NCI-H1092 (cell line): ENCODE results near the gene FDCSP.
"Not testable (repeated sequence)": the region's sequence is repeated elsewhere in the genome, so short reads cannot be mapped to it uniquely, and the experiment has no call there.

Source experiments
- DNase-seq: peaks from one replicate; lab custom pipeline; 2025; lab: John Stamatoyannopoulos, UW

The FDCSP gene

DNA sequence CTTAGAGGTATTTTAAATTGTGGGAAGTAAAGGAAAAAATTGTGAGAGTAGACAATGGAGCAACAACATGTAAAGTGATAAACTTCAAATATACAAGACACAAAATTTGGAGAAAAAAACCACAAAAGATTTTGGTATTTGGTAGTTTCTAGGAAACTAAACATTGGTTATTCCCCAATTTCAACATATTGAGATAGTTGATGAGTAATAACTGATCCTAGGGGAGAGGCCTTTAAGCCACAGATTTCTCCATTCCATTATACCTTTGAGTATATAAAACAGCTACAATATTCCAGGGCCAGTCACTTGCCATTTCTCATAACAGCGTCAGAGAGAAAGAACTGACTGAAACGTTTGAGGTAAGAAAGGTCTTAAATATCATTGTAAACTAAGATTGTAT lies at the start of gene FDCSP:
Gene FDCSP (plus strand): TSS at position 301 of the 400 bp plus-strand sequence. CDS start 5,071 bp downstream, outside the sequence.
- DNase-seq, result no peak

DNA sequence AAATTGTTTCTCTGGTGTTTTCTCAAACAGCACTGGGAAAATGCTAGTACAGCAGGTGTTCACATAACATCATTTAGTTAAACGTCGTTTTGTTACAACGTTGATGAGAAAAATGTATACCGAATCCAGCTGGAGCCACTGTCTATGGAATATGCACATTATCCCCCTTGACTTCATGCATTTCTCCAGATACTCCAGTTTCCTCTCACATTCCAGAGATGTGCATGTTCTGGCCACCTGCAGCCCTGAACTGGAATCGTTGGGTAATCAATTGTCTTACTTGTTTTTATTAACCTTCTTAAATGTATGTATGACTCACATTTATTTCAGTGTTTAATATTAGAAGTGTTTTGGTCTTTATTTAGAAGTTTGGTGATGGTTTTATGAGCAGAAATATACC lies 48.8 kb upstream of the FDCSP start:
- DNase-seq, result no peak

DNA sequence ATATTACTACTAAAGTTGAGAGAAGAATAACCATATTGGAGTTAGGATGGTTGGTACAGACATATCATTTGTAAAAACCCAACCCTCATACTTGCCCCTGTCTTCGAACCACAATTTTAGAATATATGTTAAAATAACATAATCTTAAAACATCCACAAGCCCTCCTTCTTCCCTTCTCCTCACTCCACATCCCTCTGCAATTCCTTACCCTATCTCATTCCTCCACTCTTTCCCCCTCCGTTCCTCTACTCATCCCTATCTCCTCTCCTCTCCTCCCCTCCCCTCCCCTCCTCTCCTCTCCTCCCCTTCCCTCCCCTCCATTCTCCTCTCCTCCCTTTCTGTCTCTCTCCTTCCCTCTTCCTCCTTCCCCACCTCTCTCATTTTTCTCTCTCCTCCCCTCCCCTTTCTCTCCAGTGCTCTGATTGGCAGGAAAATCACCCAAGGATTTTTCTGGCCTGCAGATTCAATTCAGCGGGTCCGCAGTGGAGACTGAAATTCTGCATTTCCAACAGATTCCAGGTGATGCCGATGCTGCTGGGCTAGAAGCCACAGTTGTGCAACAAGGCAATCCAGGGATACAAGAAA lies 47.8 kb upstream of the FDCSP start:
- DNase-seq, result no peak

DNA sequence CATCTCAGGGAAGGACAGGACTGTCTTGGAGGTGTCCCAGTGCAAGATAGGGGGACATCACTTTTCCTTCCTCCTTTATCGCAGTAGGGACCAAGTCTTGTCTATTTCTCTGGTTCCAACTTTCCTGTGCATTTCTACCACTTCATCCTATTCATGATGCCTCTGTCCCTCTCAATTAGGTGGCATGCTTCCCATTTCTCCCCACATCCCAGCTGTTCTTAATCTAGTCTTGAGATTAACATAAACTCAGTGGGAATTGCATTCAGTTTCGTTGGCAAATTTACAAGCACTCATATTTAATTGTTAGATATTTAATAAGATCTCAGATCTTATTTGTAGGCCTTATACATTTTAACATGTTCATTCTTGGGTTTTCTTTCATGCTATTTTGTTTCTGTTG lies 46.1 kb upstream of the FDCSP start:
- DNase-seq, result no peak

DNA sequence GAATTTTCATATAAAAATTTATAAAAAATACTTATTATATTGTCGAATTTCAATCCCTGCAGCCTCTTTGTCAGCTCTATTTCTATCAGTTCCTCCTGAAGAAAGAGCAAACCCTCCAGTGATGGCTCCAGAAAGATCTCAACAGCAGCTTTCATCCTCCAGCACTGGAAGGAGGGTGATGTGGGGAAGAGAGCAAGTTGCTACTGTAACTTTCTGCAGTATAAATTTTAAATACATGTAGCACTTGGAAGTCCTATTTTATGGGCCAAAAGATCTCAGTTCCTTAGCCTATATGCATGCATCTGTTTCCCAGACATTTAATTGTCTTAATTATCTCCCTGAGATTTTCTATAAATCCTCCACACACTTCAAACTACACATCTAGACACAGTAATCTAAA lies 44.1 kb upstream of the FDCSP start:
- no peak for DNase-seq

DNA sequence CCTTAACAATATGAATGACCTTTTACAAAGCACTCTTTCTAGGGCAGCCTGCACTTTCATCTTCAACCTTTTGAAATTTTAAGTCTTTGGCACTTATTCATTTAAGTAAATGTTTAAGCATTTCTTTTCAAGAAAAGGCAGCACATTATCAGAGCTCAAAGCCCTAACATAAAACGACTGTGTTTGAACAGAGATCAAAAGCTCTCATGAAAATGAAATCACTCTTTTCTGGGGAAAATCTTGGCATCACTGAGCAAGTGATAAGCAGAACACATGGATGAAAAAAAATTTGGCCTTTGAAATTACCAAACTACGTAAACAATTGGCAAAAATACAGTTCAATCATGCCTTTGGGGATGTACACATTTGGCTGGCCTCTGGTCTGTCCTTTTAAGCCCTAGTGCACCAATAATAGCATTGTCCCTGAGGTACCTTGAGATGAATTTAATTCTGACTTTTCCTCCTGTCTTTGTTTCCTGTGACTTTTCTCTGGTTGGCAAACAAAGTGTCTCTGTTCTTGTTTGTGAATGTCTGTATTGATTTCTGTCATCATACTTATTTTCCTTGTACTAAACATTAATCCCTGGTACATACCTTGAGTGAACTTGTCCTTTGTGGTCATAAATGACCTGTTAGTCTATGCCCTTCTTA lies 43.3 kb upstream of the FDCSP start:
- DNase-seq, result no peak

DNA sequence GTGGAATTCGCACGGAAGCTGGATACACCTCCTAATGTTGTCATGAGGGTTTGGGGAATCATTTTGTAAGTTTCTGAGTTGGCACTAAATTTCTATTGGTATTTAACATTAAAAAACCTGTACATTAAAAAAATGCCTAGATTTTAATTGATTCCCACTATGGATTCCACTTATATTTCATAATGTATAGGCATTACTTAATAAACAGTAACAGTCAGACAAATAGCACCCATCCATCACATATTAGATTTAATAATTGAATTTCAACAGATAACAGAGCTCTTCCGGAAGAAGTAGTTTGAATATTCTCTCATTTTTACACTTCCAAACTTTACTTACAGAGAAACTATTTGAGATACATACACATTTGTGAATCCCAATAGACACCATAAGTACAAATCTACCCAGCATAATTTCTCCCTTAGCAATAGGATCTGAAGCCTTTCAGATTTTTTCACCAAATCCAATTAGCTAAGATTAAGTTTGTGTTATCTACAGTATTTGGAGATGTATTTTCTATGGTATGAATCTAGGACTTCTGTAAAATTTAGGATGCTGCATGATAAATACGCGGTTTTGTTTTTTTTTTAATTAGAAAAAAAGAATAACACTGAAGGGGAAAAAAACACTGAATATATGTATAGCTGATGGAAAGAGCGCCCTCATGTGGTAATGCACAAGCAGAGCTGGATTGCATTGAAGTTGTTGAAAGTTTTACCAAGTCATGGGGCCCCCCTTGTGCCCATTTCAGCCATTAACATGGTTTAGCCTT lies 42.6 kb upstream of the FDCSP start:
- DNase-seq, result peak; percentile 2

DNA sequence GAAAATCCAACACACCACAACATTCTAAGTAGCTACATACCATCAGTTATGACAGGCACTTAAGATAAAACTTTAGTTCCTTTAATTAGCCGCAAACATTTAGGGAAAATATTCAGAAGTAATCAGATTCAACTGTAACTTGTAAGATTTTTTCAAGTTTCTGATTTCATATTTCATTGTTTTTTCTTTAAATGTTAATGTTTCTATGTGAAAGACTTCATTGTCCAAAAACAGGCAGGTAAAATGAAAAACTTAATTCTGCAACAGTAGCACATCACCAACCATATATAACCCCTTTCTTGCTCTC lies 42.0 kb upstream of the FDCSP start:
- no peak for DNase-seq

DNA sequence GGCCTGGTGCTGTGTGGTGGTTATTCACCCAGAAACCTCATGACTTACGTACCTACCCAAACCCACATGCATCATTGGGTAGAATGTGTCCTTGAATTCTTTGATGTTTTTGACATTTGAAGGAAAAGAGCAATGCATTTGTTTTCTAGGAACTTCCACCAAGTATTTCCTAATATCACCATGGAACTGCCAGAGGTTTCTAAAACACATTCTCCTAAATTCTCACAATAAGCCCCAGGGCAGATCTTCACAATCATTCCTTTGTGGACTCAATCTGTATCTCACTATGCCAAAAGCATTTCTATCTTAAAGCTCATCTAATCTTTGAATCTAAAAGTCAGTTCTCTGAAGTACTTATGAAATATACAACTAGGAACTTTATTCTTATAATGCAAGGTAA lies 38.7 kb upstream of the FDCSP start:
- DNase-seq, result no peak

DNA sequence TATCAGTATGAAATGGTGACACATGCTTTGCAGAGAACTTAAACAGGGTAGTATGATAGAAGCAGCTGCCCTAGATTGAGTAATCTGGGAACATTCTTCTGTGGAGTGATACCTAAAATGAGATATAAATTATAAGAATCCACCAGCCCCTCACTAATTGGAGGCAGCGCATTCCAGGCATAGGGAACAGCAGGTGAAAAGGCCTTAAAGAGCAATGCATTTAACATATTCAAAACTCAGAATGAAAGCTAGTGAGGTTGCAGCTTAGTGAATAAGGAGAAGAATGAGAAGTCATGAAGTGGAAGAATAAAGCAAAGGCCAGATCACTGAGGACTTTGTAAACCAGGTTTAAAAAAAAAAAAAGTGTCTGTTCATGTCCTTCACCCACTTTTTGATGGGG lies 35.3 kb upstream of the FDCSP start:
- no peak for DNase-seq

DNA sequence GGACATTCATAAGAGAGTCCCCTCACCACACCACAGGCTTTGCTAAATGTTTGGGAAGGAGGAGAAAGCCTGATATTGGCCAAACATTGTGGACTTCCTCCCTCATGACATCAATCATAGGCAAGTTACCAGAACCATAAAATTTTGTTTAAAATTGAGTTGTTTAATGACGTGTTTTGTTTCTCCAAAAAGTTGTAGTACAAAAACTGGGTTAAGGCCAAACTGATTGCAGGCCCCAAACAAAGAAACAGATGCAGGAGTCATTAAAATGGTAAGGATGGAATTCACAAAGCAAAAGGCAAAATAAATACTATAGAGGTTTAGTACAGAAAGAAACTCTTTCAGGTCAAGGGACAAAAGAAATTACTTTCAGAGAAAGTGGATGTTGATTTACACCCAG lies 34.3 kb upstream of the FDCSP start:
- DNase-seq, result no peak

DNA sequence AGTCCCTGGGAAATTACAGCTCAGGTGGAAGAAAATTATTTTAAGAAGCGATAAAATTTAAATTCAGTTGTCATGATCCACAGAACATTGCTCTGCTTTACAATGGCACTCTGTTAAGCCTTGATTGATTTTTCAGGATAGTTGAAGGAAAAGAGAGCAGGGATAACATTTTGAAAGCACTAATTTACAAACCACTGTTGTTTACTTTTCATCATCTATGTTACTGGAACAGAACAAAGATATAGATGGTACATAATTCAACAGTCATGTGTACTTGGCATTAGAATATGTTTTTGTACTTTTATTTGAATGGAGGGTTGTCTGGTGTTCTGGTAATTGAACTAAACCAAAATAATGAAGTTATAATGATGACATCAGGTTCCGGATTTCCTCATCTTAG lies 33.0 kb upstream of the FDCSP start:
- no peak for DNase-seq

DNA sequence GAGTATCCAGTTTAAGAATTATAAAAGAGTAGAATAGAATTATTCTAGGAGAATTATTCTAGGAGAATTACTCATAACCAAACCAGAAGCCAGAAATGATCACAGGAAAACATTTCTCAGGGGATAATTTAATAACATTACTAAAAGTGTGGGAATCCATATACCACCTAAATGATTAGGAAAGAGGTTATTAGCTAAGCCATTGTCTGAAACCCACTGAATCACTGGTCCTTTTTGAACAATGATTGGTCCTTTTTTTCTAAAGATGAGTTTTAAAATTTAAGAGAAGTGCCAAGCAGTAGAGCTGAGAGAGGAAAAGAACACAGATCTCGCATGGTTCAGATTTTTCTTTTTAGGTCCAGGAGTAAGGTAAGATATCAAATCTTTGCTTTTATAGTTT lies 30.5 kb upstream of the FDCSP start, which contains the start of gene ODAM:
Gene ODAM (plus strand): TSS at position 301 of the 400 bp plus-strand sequence. CDS start 819 bp downstream, outside the sequence.
- DNase-seq, result no peak

DNA sequence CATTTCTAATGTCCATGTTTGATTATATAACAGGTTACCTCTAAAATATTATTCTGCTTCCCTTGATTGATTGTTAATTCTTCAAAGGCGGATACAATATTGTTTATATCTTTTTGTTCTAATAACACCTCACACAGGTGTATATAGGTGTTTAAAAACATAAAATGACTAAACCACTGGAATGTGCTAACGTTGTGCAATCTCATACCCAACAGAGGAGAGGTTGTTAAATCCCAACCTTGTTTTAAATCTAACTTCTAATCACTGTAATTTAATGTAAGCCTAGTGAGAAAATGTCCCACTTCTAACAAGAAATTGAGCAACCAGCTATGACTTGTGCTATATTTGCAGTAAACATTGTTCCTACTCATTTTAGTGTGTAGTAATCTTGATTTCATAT lies 29.1 kb upstream of the FDCSP start:
- no peak for DNase-seq

DNA sequence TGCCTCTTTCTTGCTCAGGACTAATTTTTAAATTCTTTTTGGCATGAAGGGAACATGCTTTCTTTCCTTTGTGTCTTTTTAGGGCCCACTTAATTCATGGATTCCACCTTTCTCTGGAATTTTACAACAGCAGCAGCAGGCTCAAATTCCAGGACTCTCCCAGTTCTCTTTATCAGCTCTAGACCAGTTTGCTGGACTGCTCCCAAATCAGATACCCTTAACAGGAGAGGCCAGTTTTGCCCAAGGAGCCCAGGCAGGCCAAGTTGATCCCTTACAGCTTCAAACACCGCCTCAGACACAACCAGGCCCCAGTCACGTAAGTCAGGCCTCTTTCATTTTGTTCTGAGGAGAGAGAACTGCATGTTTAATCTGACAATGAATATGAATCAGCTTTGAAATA lies 28.1 kb upstream of the FDCSP start:
- no peak for DNase-seq

DNA sequence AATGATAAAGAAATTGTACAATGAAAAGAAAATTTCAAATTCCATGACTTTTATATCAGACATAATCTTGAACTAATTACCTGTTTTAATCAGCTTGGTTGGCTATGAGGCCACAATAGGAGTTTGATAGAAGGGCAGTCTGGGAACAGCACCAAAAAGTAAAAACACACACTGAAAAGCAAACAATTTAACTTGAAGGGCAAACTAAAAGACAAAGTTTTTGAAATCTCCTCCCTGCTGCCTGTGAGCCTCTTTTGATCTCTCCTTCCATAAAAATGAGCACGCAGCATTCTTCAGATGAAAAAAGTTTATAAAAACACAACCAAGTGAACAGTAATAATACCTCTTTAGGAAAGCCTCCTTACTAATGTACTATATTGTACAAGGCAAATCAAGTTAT lies 22.3 kb upstream of the FDCSP start:
- no peak for DNase-seq

DNA sequence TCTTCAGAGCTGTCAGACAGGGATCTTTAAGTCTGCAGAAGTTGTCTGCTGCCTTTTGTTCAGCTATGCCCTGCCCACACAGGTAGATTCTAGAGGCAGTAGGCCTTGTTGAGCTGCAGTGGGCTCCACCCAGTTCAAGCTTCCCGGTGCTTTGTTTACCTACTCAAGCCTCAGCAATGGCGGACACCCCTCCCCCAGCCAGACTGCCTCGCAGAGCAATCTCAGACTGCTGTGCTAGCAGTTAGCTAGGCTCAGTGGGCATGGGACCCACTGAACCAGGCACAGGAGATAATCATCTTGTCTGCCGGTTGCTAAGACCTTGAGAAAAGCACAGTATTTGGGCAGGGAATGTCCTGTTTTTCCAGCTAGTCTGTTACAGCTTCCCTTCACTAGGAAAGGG lies 13.2 kb upstream of the FDCSP start:
- DNase-seq, result not testable (repeated sequence)

DNA sequence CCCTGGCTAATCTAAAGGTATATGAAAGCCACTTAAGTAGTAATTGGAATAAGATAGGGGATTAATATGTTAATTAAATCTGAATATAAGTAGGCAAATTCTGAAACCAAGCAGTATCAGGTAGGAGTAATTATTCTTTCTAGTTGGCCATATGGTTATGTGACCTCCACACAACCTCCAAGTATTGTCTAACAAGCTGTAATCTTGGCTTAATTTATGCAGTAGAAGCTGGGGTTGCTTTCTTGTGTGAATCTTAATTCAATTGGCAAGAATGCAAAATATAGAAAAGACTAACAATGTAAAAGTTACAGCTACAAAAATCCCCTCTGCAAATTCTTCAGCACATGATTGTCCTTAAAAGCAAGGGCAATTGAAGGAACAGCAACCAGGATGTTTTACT lies 9.8 kb upstream of the FDCSP start:
- DNase-seq, result not testable (repeated sequence)

DNA sequence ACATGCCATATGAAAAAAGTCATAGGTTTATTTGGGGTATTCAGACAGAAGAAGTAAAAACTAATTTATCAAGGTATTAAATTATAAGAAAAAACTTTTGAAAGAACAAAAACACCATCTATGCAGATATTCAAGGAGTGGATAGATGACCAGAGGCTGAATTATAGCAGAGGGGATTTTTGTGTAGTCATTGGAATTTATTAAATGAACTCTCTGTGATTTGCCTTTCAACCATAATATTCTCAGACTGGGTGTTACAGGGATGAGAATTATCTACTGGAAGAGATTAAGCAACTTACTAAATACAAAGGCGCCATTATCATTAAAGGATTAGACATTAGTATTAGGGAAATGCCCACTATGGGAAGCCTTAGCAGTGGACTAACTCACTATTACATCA lies 9.4 kb upstream of the FDCSP start:
- not testable (repeated sequence) for DNase-seq

DNA sequence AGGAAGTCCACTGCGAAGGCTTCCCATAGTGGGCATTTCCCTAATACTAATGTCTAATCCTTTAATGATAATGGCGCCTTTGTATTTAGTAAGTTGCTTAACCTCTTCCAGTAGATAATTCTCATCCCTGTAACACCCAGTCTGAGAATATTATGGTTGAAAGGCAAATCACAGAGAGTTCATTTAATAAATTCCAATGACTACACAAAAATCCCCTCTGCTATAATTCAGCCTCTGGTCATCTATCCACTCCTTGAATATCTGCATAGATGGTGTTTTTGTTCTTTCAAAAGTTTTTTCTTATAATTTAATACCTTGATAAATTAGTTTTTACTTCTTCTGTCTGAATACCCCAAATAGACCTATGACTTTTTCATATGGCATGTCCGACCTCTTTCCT lies 4.5 kb upstream of the FDCSP start:
- DNase-seq, result not testable (repeated sequence)

DNA sequence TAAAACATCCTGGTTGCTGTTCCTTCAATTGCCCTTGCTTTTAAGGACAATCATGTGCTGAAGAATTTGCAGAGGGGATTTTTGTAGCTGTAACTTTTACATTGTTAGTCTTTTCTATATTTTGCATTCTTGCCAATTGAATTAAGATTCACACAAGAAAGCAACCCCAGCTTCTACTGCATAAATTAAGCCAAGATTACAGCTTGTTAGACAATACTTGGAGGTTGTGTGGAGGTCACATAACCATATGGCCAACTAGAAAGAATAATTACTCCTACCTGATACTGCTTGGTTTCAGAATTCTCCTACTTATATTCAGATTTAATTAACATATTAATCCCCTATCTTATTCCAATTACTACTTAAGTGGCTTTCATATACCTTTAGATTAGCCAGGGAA lies 4.1 kb upstream of the FDCSP start:
- DNase-seq, result not testable (repeated sequence)

DNA sequence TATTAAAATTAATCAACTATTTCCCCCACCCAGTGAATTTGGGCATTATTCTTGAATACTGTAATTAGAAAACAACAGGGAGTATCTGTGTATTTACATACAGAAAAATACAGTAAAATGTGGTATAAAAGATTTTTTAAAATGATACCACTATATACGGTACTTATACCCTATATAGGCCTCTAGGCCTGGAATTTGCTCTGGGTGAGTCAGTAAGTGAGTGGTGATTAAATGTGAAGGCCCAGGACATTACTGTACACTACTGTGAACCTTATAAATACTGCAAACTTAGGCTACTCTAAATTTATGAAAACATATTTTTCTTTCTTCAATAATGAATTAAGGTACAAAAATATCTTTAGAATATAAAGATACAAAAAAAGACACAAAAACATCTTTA lies 10.2 kb downstream of the FDCSP start:
- no peak for DNase-seq

DNA sequence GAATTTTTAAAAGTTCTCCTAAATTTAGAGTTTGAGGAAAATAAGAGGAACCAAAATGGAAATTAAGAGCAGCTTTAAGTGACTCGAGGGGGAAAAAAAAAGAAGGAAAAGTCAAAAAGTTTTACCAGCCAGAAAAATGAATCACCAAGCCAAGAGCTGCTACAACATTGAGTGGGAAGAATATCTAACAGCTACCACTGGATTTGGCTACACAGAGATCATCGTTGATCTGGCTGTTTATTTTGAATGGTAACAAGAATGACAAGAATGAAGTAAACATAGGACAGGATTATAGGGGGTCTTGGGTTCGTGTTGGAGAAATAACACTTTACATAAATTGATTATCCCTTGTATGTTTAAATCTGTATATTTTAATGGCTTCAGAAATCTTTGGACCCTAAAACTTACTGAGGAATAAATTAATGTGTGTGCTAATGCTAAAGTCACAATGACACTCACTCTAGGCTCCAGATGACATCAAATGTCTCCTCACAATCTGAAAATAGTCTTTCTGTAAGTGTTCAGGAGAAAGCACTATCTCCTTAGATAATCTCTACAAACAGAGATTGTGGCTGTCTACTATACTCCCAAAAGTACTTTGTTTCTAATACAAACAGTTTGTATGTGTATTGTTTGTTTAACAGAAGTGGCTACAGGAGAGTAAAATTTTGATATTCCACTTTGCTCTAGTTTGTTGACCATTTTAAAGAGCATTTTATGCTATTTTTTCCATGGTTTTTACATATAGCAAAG lies 13.4 kb downstream of the FDCSP start:
- no peak for DNase-seq
